Stimulated activated CD4-positive, alpha-beta T cell treated with anti-CD3 and anti-CD28 coated beads, Interleukin-4, amount 100 ng/mL, for 4 hours (primary cell): ENCODE measurements around the gene NAXE.
A peak's percentile ranks its signal among the peaks of the same experiment; 100 is the strongest.
"Not testable (repeated sequence)": the region's sequence is repeated elsewhere in the genome, so short reads cannot be mapped to it uniquely, and the experiment has no call there.

Experiments used
- DNase-seq, 2 experiments: peaks; one replicate each; pipeline ENCODE4 v3.0.0-alpha.2; 2020

NAXE gene

GRCh38 chr1:156594190-156594589 lies 2.6 kb downstream of the NAXE start:
- no peak for DNase-seq

- no peak for DNase-seq
These were observed 3.4 kb downstream of the NAXE start for GRCh38 chr1:156595016-156595415.

- no peak for DNase-seq
These were observed 4.8 kb downstream of the NAXE start for GRCh38 chr1:156596426-156596825.

DNA sequence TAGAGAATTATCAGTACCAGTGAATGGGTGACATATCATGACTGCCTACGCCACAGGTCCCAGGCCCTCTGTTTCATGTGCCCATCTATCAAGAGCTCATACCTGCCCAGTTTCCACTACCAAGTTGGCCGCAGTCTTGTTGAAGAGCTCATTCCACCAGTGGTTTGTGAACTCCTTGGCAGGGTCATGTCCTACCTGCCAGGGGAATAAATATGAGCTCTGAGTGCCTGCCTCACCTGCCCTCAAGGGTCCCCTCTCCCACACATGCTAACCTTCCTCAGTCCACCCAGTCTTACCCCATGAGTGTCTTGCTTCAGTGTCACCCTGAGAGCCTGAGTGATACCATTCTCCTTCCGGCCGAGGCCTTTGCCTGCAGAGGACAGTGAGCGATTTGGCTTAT lies 6.5 kb downstream of the NAXE start:
- DNase-seq, result no peak

- no peak for DNase-seq
These were observed 7.3 kb downstream of the NAXE start for GRCh38 chr1:156598731-156599432.

DNA sequence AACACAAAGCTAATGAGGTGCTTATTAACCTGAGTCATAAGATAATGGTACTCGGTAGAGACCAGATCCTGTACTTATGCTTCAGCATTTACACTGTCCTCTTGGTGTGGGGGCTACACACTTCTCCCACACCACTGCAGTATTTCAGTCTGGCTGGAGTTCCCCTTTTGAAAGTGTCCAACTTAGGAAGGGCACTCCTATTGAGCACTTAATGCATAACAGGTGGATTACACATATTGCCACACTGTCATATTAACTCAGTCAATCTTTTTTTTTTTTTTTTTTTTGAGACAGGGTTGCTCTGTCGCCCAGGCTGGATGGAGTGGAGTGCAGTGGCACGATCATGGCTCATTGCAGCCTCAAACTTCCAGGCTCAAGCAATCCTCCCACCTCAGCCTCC lies 8.2 kb downstream of the NAXE start:
- DNase-seq, result no peak

DNA sequence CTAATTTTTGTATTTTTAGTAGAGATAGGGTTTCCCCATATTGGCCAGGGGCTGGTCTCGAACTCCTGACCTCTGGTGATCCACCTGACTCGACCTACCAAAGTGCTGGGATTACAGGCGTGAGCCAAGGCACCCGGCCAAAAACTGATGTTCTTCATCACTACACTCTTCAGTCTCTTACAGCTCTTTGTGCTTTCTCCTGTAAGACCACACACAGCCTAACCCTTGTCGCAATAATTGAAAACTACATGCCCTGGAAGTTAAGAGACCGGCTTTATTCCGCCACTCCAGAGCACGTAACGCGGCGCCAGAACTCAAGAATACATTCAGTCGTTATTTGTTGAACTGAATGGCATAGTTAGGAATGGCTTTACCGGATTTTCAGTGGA lies 9.2 kb downstream of the NAXE start:
- no peak for DNase-seq

DNA sequence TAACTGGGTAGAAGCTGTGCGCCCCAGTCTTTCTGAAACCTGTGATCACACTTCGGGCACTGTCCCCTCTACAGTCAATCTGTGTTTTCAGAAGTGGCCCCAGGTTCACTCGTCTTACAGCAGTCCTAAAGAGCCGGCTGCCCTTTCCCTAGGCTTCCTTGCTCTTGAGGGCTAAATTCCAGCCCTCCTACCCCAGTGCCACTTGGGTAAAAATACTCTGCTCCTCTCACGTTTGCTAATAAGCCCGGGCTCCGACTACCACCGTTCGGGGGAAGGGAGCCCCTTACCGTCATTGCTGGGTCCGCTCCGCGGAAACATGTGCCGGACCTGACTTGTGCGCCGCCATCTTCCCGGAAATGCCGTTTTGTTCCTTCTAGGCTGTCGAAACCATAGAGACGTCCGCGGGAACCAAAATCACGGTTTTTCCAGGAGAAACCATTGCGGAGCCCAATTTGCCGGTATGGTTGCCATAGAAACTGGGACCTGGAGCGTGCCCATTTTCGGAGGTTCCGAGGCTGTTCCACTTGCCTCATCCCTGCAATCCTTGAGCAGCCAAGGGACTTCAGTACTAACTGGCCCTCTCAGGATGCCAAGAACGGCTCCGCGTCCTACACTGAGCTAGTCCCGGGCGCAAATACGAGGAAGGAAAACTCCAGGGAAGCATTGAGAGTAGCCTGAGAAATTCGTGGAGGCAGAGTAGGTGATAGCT lies 9.7 kb downstream of the NAXE start, which contains the start of gene GPATCH4:
TSS of gene GPATCH4 (minus strand) at position 358 of the 709 bp plus-strand sequence.
- DNase-seq, result peak; percentile 72 to 78

DNA sequence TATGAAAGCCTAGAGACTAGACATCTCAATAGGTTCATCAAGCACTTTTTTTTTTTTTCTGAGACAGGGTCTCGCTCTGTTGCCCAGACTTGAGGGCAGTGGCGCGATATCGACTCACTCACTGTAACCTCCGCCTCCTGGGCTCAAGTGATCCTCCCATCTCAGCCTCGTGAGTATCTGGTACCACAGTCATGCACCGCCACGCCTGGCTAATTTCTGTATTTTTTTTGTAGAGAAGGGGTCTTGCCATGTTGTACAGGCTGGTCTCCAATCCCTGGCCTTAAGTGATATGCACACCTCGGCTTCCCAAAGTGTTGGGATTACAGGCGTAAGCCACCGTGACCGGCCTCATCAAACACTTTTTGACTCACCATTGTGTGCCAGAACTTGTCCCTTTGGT lies 10.3 kb downstream of the NAXE start:
- no peak for DNase-seq

DNA sequence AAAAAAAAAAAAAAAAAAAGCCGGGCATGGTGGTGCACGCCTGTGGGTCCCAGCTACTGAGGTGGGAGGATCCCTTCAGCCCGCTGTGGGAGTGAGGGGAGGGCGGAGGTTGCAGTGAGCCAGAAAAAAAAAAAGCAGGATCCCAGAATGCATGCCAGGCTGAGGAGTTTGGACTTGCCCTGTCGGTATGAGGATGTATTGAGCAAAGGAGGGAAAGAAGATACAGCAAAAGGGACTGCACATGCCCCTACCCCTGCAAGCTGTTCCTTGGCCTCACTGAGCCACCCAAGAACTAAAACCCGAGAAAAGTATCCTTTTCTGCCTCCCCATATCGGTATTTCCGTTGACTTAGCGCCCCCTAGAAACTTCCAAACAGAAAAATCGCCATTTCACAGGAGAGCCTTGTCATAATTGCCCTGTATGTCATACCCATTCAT lies 11.0 kb downstream of the NAXE start:
- no peak for DNase-seq

GRCh38 chr1:156607344-156607743 lies 15.8 kb downstream of the NAXE start:
- not testable (repeated sequence) for DNase-seq

GRCh38 chr1:156608036-156608674 lies 16.6 kb downstream of the NAXE start:
- DNase-seq, result peak; percentile 33 to 63

DNA sequence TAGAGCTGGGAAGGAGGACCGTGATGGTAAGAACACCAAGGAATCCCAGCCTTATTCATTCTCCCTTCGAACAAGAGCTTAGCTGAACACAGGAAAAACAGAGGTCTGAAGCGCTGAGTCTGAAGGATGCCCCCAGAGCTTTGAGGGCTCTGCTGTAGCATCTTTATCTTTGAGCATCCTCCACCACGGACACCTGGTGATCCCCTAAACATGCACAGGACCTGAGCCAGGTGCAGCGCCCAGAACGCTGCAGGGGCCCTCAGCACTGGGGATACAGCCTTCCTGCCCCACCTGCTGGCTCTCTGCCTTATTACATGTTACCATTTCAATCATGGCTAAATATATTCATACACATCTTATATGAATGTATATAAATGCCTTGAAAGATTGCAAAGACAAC lies 17.4 kb downstream of the NAXE start:
- peak; percentile 45 to 51 for DNase-seq

DNA sequence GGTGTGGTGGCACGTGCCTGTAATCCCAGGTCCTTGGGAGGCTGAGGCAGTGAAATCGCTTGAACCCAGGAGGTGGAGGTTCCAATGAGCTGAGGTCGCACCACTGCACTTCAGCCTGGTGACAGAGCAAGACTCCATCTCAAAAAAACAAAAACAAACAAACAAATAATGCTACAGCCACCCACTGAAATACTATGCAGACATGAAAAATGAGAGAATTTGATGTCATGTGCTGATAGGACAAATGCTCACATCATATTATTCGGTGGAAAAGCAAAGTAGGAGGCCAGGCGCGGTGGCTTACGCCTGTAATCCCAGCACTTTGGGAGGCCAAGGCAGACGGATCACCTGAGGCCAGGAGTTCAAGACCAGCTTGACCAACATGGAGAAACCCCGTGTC lies 18.5 kb downstream of the NAXE start:
- not testable (repeated sequence) for DNase-seq

DNA sequence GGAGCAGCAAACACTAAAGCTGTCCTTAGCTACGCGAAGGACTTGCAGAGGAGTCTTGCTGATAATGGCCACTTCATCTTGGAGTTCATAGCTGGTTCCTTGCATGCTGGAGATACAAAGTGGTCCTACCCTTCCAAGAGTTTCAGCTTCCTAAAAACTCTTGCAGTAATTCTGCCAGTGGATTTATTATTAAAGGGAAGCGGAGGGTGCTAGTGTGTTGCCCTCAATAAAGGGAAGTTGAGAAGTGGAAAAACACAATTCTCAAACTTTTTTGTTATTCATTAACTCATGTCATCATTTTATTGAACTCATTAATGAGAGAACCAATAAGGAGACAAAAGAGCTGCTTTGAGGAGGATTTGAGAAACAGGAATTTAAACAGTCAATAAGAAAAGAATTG lies 21.1 kb downstream of the NAXE start:
- DNase-seq, result no peak

- no peak for DNase-seq
These were observed 24.4 kb downstream of the NAXE start for GRCh38 chr1:156615946-156616345.

DNA sequence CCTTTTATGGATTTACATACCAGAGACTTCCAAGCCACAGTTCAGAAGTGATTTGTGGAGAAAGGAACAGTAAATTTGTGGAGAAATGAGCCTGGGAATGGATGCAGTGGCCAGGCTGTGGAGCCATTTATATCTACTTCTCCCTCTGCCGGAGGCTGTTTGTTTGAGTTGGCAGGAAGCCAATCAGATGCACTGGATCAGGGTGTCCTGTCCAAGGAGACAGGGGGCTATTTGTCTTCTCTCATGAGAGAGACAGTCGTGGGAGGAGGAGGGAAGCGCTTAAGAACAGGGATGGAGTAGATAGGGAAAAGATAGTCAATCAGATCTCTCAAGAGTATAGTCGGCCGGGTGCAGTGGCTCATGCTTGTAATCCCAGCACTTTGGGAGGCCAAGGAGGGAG lies 24.9 kb downstream of the NAXE start:
- DNase-seq, result no peak

GRCh38 chr1:156618853-156619581 lies 27.4 kb downstream of the NAXE start, which contains the start of gene HAPLN2:
HAPLN2 (plus strand) TSS chr1:156619415; CDS start chr1:156623491, 4,076 bp downstream.
- DNase-seq, result no peak

- no peak for DNase-seq
These were observed 28.0 kb downstream of the NAXE start for GRCh38 chr1:156619582-156619955.

DNA sequence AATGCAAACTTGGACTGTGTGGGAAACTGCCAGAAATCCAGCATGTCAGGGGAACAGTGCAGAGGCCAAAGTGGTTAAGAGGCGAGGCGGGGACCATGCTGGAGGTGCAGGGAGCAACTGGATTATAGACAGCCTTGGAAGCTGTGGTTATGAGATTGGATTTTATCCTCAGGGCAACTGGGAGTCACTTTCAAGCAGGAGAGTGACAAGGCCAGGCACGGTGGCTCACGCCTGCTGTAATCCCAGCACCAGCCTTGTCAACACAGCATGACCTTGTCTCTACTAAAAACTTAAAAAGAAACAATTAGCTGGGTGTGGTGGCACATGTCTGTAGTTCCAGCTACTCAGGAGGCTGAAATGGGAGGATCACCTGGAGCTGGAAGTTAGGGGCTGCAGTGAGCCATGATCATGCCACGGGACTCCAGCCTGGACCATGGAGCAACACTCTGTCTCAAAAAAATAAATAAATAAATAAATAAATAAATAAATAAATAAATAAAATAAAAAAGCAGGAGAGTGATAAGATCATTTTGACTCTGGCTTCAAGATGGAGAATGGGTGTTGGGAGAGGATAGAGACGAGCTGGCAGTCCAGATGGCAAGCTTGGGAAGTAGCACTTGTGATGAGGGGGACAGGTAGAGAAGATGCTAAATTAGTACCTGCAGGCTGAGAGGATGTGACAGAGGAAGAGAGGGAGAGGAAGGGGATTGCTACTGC lies 31.2 kb downstream of the NAXE start:
- DNase-seq, result no peak

DNA sequence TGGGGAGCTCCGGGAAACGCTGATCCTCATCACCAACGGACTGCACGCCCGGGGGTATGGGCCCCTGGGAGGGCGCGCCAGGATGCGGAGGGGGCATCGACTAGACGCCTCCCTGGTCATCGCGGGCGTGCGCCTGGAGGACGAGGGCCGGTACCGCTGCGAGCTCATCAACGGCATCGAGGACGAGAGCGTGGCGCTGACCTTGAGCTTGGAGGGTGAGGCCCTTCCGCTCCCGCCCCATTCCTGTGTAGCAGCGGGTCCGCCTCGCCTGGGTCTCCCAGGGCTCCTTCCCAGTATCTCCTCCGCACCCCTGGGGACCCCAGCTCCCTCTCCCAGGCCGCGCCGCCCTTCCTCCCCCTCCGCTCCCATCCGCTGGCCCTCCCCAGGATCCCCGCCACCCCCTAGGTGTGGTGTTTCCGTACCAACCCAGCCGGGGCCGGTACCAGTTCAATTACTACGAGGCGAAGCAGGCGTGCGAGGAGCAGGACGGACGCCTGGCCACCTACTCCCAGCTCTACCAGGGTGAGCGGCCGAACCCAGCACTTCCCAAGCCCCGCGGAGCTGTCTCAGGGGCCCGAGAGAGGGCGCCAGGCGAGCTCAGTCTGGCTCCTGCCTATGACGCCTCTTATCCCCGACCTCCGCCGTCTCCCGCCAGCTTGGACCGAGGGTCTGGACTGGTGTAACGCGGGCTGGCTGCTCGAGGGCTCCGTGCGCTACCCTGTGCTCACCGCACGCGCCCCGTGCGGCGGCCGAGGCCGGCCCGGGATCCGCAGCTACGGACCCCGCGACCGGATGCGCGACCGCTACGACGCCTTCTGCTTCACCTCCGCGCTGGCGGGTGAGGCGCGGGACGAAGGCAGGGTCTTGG lies 32.6 kb downstream of the NAXE start:
- DNase-seq, result peak; percentile 15 to 47
